A172 (cell line): Measurements from ENCODE around the gene CPNE4. TPM values are rescaled to one million over a fixed set of nuclear protein-coding genes. Genes with fewer than 3 reads are reported as not detected.

Experiments used
- DNase-seq: peaks from one replicate; pipeline ENCODE4 v3.0.0-alpha.2; 2015; ENCODE audit warnings: low spot score
- total RNA-seq: library from RNA; depleted of rRNA; stranded (reverse); fragments of >200 nt; shearing (Covaris generic); gene quantifications from 2 replicates; pipeline ENCODE4 v1.2.3, GENCODE V29; 2014

The CPNE4 gene
- total RNA-seq, 1 experiment from 2014 or later: not detected

- no peak for DNase-seq
Observed at GRCh38 chr3:131735544-131735943, 299.3 kb downstream of the CPNE4 start.

GRCh38 chr3:131735116-131735515 is 299.7 kb downstream of the CPNE4 start:
- DNase-seq: no peak

- no peak for DNase-seq
Observed at GRCh38 chr3:131733086-131733841, 301.6 kb downstream of the CPNE4 start.

- DNase-seq: no peak
Observed at GRCh38 chr3:131731709-131732108, 303.1 kb downstream of the CPNE4 start.

GRCh38 chr3:131730581-131730980 is 304.2 kb downstream of the CPNE4 start:
- DNase-seq: no peak

GRCh38 chr3:131729643-131730017 is 305.2 kb downstream of the CPNE4 start:
- no peak for DNase-seq

- peak; percentile 8 for DNase-seq
Observed at GRCh38 chr3:131728898-131729642, 305.7 kb downstream of the CPNE4 start.

- DNase-seq: no peak
Observed at GRCh38 chr3:131725414-131725813, 309.4 kb downstream of the CPNE4 start.

GRCh38 chr3:131723343-131723742 is 311.5 kb downstream of the CPNE4 start:
- DNase-seq: no peak

- DNase-seq: no peak
Observed at GRCh38 chr3:131717493-131717892, 317.3 kb downstream of the CPNE4 start.

- DNase-seq: no peak
Observed at GRCh38 chr3:131716943-131717342, 317.9 kb downstream of the CPNE4 start.

- DNase-seq: no peak
Observed at GRCh38 chr3:131716007-131716406, 318.8 kb downstream of the CPNE4 start.

GRCh38 chr3:131714585-131715220 is 320.1 kb downstream of the CPNE4 start:
- no peak for DNase-seq

- no peak for DNase-seq
Observed at GRCh38 chr3:131713416-131714123, 321.2 kb downstream of the CPNE4 start.

- no peak for DNase-seq
Observed at GRCh38 chr3:131712662-131713061, 322.2 kb downstream of the CPNE4 start.

GRCh38 chr3:131711114-131711768 is 323.6 kb downstream of the CPNE4 start:
- no peak for DNase-seq

GRCh38 chr3:131708241-131708640 is 326.6 kb downstream of the CPNE4 start:
- no peak for DNase-seq

GRCh38 chr3:131705558-131706051 is 329.2 kb downstream of the CPNE4 start:
- peak; percentile 9 for DNase-seq

GRCh38 chr3:131705099-131705498 is 329.7 kb downstream of the CPNE4 start:
- DNase-seq: no peak

- DNase-seq: no peak
Observed at GRCh38 chr3:131704098-131704497, 330.7 kb downstream of the CPNE4 start.

GRCh38 chr3:131702146-131702545 is 332.7 kb downstream of the CPNE4 start:
- DNase-seq: no peak
